AG04450 (cell line): ENCODE data around the gene KMO. TPM values are rescaled to one million over a fixed set of nuclear protein-coding genes. Genes with fewer than 3 reads are reported as not detected.

Source experiments
- CTCF ChIA-PET: fragments of 300-600, 350-600 bp; formaldehyde crosslinking; extraction: SDS; loops from one replicate; lab custom pipeline; 2022; ENCODE audit warnings: antibody characterized with exemption, inconsistent platforms; lab: Charles Lee
- POLR2A ChIA-PET: fragments of 350-600 bp; formaldehyde crosslinking; extraction: SDS; loops from one replicate; lab custom pipeline; 2021; ENCODE audit warnings: antibody characterized with exemption, inconsistent platforms; lab: Yijun Ruan, JAX
- DNase-seq: peaks from one replicate; pipeline ENCODE4 v3.0.0-alpha.2; 2011; ENCODE audit warnings: low read depth, low spot score
- H3K27ac ChIP-seq: one replicate; pipeline ENCODE4 v1.5.1; 2012; ENCODE audit warnings: low read depth, low read length, control low read depth
- H3K27me3 ChIP-seq: one replicate; pipeline ENCODE4 v1.6.0; 2012; ENCODE audit warnings: low read length; ENCODE audit not compliant: control insufficient read depth, insufficient read depth
- H3K4me3 ChIP-seq: 2 replicates; pipeline ENCODE4 v1.5.1; 2011; ENCODE audit warnings: mild to moderate bottlenecking, low read depth, low read length, control low read depth
- H3K9me3 ChIP-seq: 2 replicates; pipeline ENCODE4 v1.5.1; 2012; ENCODE audit warnings: low read length; ENCODE audit not compliant: control insufficient read depth, insufficient read depth
- CTCF ChIP-seq: IDR thresholded peaks from 2 replicates; pipeline ENCODE4 v1.5.1; 2011; ENCODE audit warnings: low read depth, low read length, control low read depth, inconsistent platforms
- polyA plus RNA-seq: library from polyadenylated mRNA; depleted of rRNA; stranded (reverse); fragments of >200 nt; gene quantifications from 2 replicates; pipeline ENCODE4 v1.2.3, GENCODE V29; 2011

Gene KMO
- polyA plus RNA-seq, 1 experiment = 0.07 TPM

GRCh38 chr1:241518476-241519307 is 13.5 kb upstream of the KMO start:
- DNase-seq = no peak
- POLR2A ChIA-PET = interaction anchor here (1.2 kb wide), 1 partner anchor 319 kb away, joined by 3 read pairs; no protein-coding TSS in a partner anchor

GRCh38 chr1:241519308-241520079 is 12.7 kb upstream of the KMO start, which contains the start of gene FH:
Gene FH (minus strand): TSS chr1:241519755. CDS start chr1:241519722, 33 bp downstream.
- no peaks in the 10 kb centered on the region for H3K9me3 ChIP-seq
- CTCF ChIA-PET = interaction anchor here (0.5 to 1.2 kb wide), 5 partner anchors 11 to 315 kb away, joined by 3 to 5 read pairs (median 3); no protein-coding TSS in a partner anchor
- peak within 1 kb of the TSS; percentile 78 for H3K4me3 ChIP-seq
- POLR2A ChIA-PET = interaction anchor here (1.2 kb wide), 1 partner anchor 318 kb away, joined by 3 read pairs; no protein-coding TSS in a partner anchor
- DNase-seq = peak; percentile 92
- no peak within 1 kb of the TSS for H3K27ac ChIP-seq
- no peak for TF ChIP-seq CTCF
- H3K27me3 ChIP-seq = peaks cover 14% of the 10 kb centered on the region

More at GRCh38 chr1:241518476-241519307, 13.5 kb upstream of the KMO start:
- Histone ChIP-seq H3K4me3 (peak overlapping the region; percentile 78), H3K27ac (no peak overlapping the region), H3K9me3 (no peaks in the 10 kb centered on the region), H3K27me3 (peaks cover 12% of the 10 kb centered on the region)
- TF ChIP-seq CTCF = no peak
- CTCF ChIA-PET = interaction anchor here (0.5 to 1.2 kb wide), 2 partner anchors 13 to 72 kb away, joined by 3 read pairs; no protein-coding TSS in a partner anchor

- Histone ChIP-seq H3K4me3 (peak overlapping the region; percentile 50), H3K27me3 (peaks cover 20% of the 10 kb centered on the region), H3K9me3 (no peaks in the 10 kb centered on the region), H3K27ac (no peak overlapping the region)
- ChIA-PET CTCF (interaction anchor here (0.7 to 1.0 kb wide), 3 partner anchors 11 to 314 kb away, joined by 3 to 5 read pairs (median 4); no protein-coding TSS in a partner anchor), POLR2A (interaction anchor here (1.2 kb wide), 1 partner anchor 318 kb away, joined by 3 read pairs; no protein-coding TSS in a partner anchor)
- TF ChIP-seq CTCF = no peak
- no peak for DNase-seq
Measured at GRCh38 chr1:241520080-241520465, 12.1 kb upstream of the KMO start.

DNA sequence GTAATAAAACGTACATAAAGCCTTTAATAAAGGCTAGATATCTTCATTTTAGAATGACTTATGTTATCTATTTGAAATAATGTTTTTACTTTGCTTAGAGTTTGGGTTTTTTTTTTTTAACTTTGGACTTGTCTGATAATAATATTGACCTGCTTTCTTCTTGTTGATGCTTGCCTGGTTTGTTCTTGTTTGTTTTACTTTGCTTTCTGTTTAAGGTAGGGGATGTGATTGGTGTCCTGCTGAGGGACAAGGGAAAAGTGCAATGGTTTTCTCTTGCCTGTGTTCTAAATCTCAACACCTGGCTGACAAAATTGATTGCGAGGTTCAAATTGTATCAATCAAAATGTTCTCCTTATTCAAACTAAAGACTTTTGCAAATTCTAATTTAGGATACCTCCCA is 10.5 kb upstream of the KMO start:
- CTCF ChIA-PET = interaction anchor here (0.6 to 1.3 kb wide), 2 partner anchors 9 to 789 kb away, joined by 3 to 8 read pairs; no protein-coding TSS in a partner anchor
- Histone ChIP-seq H3K27me3 (peaks cover 25% of the 10 kb centered on the region), H3K27ac (no peak overlapping the region), H3K9me3 (no peaks in the 10 kb centered on the region), H3K4me3 (no peak overlapping the region)
- POLR2A ChIA-PET = no interaction called here
- no peak for TF ChIP-seq CTCF
- no peak for DNase-seq
